Heart right ventricle (tissue), 16 donors: ENCODE results near the gene MB21D2. TPM values are rescaled to one million over a fixed set of nuclear protein-coding genes. Genes with fewer than 3 reads are reported as not detected.

ENCODE experiments used
- ATAC-seq, 8 donors: fragments of 200-7000 bp; cut with Tn5 transposase; one replicate each; pipeline ENCODE4 v1.9.1; 2020; ENCODE audit warnings: mild to moderate bottlenecking in 8 of 8, moderate library complexity in 8 of 8, moderate number of reproducible peaks in 1 of 8
- DNase-seq, 2 donors: peaks; one replicate each; pipeline ENCODE4 v3.0.0-alpha.2; 2020
- H3K27ac ChIP-seq, 10 donors: fragments of 200-600 bp; sonication (generic) in 2 of 10; one replicate each; pipeline versions ENCODE4 v1.5.0 to v1.8.0; 2020 to 2022; ENCODE audit warnings: mild to moderate bottlenecking in 3 of 10
- H3K27me3 ChIP-seq, 7 donors: fragments of 200-600 bp; one replicate each; pipeline ENCODE4 v1.8.0; 2021 to 2022; ENCODE audit warnings: mild to moderate bottlenecking in 2 of 7
- H3K36me3 ChIP-seq, 9 donors: fragments of 200-600 bp; sonication (generic) in 1 of 9; one replicate each; pipeline versions ENCODE4 v1.5.0 to v1.8.0; 2020 to 2022; ENCODE audit warnings: mild to moderate bottlenecking in 2 of 9
- H3K4me1 ChIP-seq, 9 donors: fragments of 200-600 bp; sonication (generic) in 1 of 9; one replicate each; pipeline versions ENCODE4 v1.5.0 to v1.8.0; 2020 to 2022; ENCODE audit warnings: mild to moderate bottlenecking in 4 of 9
- H3K4me3 ChIP-seq, 10 donors: fragments of 200-600 bp; sonication (generic) in 2 of 10; one replicate each; pipeline versions ENCODE4 v1.5.0 to v1.8.0; 2020 to 2022; ENCODE audit warnings: mild to moderate bottlenecking in 7 of 10, moderate library complexity in 2 of 10
- H3K9me3 ChIP-seq, 11 donors: fragments of 200-600 bp in 10 of 11; sonication (generic) in 2 of 11; one replicate each; pipeline versions ENCODE4 v1.5.0 to v1.8.0; 2013 to 2022; ENCODE audit warnings: mild to moderate bottlenecking in 2 of 11, control low read depth in 1 of 11, moderate library complexity in 1 of 11
- CTCF ChIP-seq, 9 donors: fragments of 200-600 bp; sonication (generic) in 2 of 9; IDR thresholded peaks; one replicate each; pipeline versions ENCODE4 v1.5.0 to v1.8.0; 2021 to 2022; ENCODE audit warnings: antibody characterized with exemption in 9 of 9, mild to moderate bottlenecking in 5 of 9, moderate library complexity in 1 of 9
- WGBS, 2 donors: extraction: QIAGEN DNeasy Blood & Tissue Kit; methylation state at CpG; one replicate each; pipeline ENCODE4 v1.1.7; 2013; ENCODE audit warnings: inconsistent platforms in 1 of 2; 5-methylcytosine and 5-hydroxymethylcytosine counted together
- intact Hi-C, 10 donors: fragments of 100-400 bp; cut with DNase I; formaldehyde crosslinking; loops; one replicate each; pipeline versions ENCODE4 v1.11.1 to v1.14.2; 2022
- polyA plus RNA-seq, 2 donors: library from polyadenylated mRNA; stranded (reverse); fragments of 200-250 nt; gene quantifications; one replicate each; pipeline ENCODE4 v1.2.3, GENCODE V29; 2013
- total RNA-seq, 10 donors: library from RNA; stranded (reverse); fragmentation: NEBNext Ultra II Directional in 3 of 10; extraction: Animal tissue kit (Norgen Biotek cat#: 25700) in 3 of 10; gene quantifications; one replicate each; pipeline versions ENCODE4 v1.2.1 to v1.2.4, GENCODE V29; 2021 to 2023
- donor health status: Arrhythmogenic right ventricular cardiomyopathy.
- donor health status: ischemic (EF 13 %, LVEDD 7.1; RV severe dilation, severe dysfunction).
- donor health status: healthy with polysubstance abuse.
- donor health status: DM: no; HTN: yes; CAD: no.
- donor health status: DM: no; HTN: no; CAD: no.
- donor health status: ischemic (EF 25% LVEDD 6.9; RV normal size, moderate dysfunction).
- donor health status: ischemic (EF 25% LVEDD 5.7; RV mildly dilated, moderate dysfunction).
- donor health status: healthy.
- donor health status: DM: yes; HTN: yes; CAD: no.
- donor health status: Ischemic cardiomyopathy.
- donor health status: ischemic (EF 35%, LVEDD 5.7; RV mildly dilated, moderate dysfunction).
- donor health status: nonischemic (EF 11% LVEDD 7.7; RV severe dilation, severe dysfunction).
- donor health status: DM: yes; HTN: yes; CAD: no.
- donor health status: PGD.
- donor health status: ischemic (EF 29% LVEDD 5.4; RV normal size, mild dysfunction).
- donor health status: nonischemic (EF 23%, LVEDD 6.1; RV moderate dilation, normal function).

Gene MB21D2
- total and polyA plus RNA-seq, 12 donors, result 0.80 to 4.4 (median 2.8) TPM

DNA sequence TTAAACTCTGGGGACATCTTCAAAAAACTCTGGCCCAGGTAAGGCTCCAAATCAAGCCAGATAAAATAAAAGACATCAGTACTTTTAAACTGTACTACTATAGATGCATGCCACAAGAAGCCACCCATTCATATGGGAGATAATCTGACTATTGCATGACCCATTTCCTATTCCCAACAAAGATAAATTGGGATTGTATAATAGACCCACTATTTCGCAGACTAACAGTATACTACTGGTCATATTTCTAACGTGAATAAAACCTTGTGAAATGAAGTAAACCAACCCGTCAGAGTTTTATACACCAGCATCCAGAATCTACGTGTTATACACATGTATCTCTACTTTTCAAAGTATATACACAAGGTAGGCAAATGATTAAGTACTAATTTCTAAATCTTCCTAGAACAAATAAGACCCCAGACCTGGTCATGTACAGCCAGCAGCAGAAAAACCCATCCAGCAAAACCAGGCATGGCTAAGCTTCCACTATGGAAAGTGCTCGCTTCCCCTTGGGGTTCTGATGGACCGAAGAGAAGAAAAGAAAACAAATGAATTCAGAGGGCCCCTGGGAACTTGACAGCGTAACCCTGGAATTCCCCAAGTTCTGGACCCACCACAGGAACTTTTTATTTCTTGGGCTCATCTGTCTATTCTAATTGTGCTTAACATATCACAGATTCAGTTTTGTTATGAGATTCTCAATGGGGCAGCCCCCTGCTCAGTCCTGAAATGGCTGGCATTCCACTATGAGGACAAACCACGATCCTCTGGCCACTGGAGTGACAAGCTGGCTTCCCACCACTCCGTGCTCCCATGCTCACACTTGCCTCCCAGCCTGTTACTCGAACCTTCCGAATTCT is 69.1 kb downstream of the MB21D2 start:
- no peaks in the 10 kb centered on the region for H3K36me3 ChIP-seq
- intact Hi-C loops, result no loop called here
- ATAC-seq, result no peak
- no peak for DNase-seq
- no peak overlapping the region for H3K27ac ChIP-seq
- no peak for TF ChIP-seq CTCF (IDR thresholded peaks at IDR 0.05)
- no peaks in the 10 kb centered on the region for H3K9me3 ChIP-seq
- H3K4me3 ChIP-seq, result no peak overlapping the region
- 81 to 89% methylated on average over 11 of the region's 11 CpGs for WGBS, 2 donors
- no peaks in the 10 kb centered on the region for H3K27me3 ChIP-seq
- H3K4me1 ChIP-seq, result peaks cover 0 to 57% (median 27%) of the 10 kb centered on the region in 9 donors

GRCh38 chr3:192847941-192848340 is 69.7 kb downstream of the MB21D2 start:
- DNase-seq (no peak), ATAC-seq (no peak)
- WGBS, 2 donors, result 77% methylated on average over 3 of the region's 3 CpGs
- TF ChIP-seq CTCF (IDR thresholded peaks at IDR 0.05), result no peak
- Histone ChIP-seq H3K36me3 (no peaks in the 10 kb centered on the region), H3K9me3 (no peaks in the 10 kb centered on the region), H3K27me3 (no peaks in the 10 kb centered on the region), H3K4me1 (peaks cover 0 to 63% (median 34%) of the 10 kb centered on the region in 9 donors), H3K4me3 (no peak overlapping the region), H3K27ac (no peak overlapping the region)
- intact Hi-C loops, result no loop called here

DNA sequence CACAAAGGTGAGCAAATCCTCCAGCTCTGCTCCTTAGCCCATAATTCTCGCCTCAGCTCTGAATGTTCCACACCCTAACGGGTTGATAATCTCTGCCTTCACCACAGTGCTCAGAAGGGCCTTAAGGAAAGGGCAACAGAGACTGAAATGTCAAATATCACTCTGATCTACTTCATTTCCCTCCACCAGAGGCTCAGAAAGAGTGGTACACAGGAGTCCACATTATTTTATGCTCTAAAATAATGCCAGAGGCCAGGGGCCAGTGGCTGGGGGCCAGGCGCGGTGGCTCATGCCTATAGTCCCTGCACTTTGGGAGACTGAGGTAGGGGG is 72.2 kb downstream of the MB21D2 start:
- no peaks in the 10 kb centered on the region for H3K9me3 ChIP-seq
- peaks cover 0 to 59% (median 20%) of the 10 kb centered on the region in 9 donors for H3K4me1 ChIP-seq
- H3K4me3 ChIP-seq, result no peak overlapping the region
- no peak for TF ChIP-seq CTCF (IDR thresholded peaks at IDR 0.05)
- ATAC-seq, result no peak
- no peaks in the 10 kb centered on the region for H3K36me3 ChIP-seq
- 95 to 97% methylated on average over 4 of the region's 4 CpGs for WGBS, 2 donors
- DNase-seq, result no peak
- no peak overlapping the region for H3K27ac ChIP-seq
- H3K27me3 ChIP-seq, result no peaks in the 10 kb centered on the region
- intact Hi-C loops, result no loop called here

- TF ChIP-seq CTCF (IDR thresholded peaks at IDR 0.05), result no peak
- intact Hi-C loops, result no loop called here
- Histone ChIP-seq H3K4me3 (no peak overlapping the region), H3K9me3 (no peaks in the 10 kb centered on the region), H3K4me1 (peaks cover 0 to 59% (median 17%) of the 10 kb centered on the region in 9 donors), H3K36me3 (no peaks in the 10 kb centered on the region), H3K27me3 (no peaks in the 10 kb centered on the region), H3K27ac (no peak overlapping the region)
- DNase-seq, result no peak
- ATAC-seq, result no peak
- WGBS, 2 donors, result 65 to 72% methylated on average over 9 of the region's 9 CpGs
Observed at GRCh38 chr3:192844836-192845525, 72.7 kb downstream of the MB21D2 start.
